Neural cell (in vitro differentiated cells): ENCODE data around the gene NFE2L2.

Experiments
- RAD21 ChIP-seq: fragments of 450-650 bp; conservative IDR thresholded peaks from 2 replicates; pipeline ENCODE4 v1.6.1; 2014; ENCODE audit warnings: antibody characterized with exemption, mild to moderate bottlenecking, moderate library complexity
- TF ChIP-seq, protein P1 (sequence below): fragments of 450-650 bp; IDR thresholded peaks from 2 replicates; pipeline ENCODE4 v1.5.1; 2014; ENCODE audit warnings: antibody characterized with exemption, mild to moderate bottlenecking, moderate library complexity; ENCODE audit not compliant: poor library complexity, severe bottlenecking

DNA sequence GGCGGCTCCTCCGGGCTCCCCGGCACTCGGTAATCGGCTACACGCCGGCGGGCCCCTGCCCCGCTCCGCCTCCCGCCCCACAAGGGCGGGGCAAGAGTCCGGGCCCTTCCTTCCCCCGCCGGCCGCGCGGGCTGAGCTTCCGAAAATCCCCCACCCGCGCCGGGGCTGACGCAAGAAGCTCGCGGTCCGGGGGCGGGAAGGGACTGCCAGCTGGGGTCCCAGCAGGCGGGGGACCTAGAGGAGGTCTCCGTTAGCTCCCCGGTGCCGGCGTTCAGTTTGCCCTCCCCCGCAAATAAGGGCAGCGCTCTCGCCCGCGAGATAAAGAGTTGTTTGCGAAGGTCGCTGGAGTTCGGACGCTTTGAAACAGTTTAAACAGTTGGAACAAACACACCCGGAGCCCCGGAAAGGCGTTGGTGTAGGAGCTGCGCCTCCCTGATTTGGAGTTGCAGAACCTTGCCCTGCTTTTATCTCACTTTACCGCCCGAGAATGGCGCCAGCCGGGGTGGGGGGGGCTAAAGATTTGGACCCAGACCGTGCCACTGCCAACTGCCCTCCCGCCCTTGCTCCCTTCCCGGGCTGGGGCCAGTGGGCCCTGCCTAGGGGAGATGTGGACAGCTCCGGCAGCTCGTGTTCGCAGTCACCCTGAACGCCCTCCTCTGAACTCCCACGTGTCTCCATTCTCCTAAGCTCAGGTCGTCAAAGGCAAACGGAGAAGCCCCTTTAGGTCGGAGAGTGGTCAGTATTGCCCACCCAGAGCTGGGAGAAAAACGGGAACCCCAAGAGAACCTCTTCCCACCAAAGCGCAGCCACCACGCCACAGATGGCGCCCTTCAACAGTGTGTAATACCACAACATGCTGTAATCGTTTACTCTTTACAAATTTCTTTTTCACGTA lies at the start of gene NFE2L2:
- TF ChIP-seq RAD21, result no peak
- TF ChIP-seq, protein P1, sequence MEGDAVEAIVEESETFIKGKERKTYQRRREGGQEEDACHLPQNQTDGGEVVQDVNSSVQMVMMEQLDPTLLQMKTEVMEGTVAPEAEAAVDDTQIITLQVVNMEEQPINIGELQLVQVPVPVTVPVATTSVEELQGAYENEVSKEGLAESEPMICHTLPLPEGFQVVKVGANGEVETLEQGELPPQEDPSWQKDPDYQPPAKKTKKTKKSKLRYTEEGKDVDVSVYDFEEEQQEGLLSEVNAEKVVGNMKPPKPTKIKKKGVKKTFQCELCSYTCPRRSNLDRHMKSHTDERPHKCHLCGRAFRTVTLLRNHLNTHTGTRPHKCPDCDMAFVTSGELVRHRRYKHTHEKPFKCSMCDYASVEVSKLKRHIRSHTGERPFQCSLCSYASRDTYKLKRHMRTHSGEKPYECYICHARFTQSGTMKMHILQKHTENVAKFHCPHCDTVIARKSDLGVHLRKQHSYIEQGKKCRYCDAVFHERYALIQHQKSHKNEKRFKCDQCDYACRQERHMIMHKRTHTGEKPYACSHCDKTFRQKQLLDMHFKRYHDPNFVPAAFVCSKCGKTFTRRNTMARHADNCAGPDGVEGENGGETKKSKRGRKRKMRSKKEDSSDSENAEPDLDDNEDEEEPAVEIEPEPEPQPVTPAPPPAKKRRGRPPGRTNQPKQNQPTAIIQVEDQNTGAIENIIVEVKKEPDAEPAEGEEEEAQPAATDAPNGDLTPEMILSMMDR, result peak; percentile 50
